ENCODE results near the gene CDK5RAP2.

GRCh38 chr9:120558454-120558853 lies 21.5 kb downstream of the CDK5RAP2 start:
- TF ChIP-seq CTCF (IDR thresholded peaks at IDR 0.05) (no peak), POLR2A (IDR thresholded peaks at IDR 0.05) (no peak), EP300 (IDR thresholded peaks at IDR 0.05) (no peak)
